ENCODE results near the gene MSL2.
"Not testable (repeated sequence)": the region's sequence is repeated elsewhere in the genome, so short reads cannot be mapped to it uniquely, and the experiment has no call there.

Gene MSL2

GRCh38 chr3:136146981-136147729 is 49.0 kb downstream of the MSL2 start:
- in situ Hi-C loops (cut with MboI; ENCODE audit: low sequenced_read_pairs): no loop called here

- in situ Hi-C loops (cut with MboI; ENCODE audit: low sequenced_read_pairs): not testable (repeated sequence)
These were observed 51.7 kb downstream of the MSL2 start for GRCh38 chr3:136144397-136144796.

GRCh38 chr3:136142592-136142991 is 53.5 kb downstream of the MSL2 start:
- in situ Hi-C loops (cut with MboI; ENCODE audit: low sequenced_read_pairs): no loop called here

GRCh38 chr3:136141891-136142290 is 54.2 kb downstream of the MSL2 start:
- in situ Hi-C loops (cut with MboI; ENCODE audit: low sequenced_read_pairs): no loop called here

DNA sequence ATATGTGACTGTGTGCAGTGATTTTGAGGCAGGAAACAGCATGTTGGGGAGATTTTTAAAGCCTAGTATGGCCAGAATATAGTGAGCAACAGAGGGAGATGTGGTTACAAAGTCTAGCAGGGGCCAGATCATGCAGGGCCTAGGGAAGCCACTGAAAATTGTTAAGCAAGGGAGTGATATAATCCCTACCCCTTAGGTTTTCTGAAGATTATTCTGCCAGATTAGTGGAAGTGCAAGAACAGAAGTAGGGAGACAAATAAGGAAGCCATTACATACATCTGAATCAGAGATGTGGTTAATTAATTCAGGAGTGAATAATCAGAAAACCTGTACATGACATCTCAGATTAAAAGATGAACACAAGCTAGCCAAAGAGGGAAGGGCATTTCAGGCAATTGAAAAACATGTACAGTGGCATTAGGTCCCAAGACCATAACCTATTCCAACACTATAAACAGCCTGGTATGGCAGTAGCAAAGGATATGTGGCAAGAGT is 54.8 kb downstream of the MSL2 start:
- in situ Hi-C loops (cut with MboI; ENCODE audit: low sequenced_read_pairs): no loop called here

DNA sequence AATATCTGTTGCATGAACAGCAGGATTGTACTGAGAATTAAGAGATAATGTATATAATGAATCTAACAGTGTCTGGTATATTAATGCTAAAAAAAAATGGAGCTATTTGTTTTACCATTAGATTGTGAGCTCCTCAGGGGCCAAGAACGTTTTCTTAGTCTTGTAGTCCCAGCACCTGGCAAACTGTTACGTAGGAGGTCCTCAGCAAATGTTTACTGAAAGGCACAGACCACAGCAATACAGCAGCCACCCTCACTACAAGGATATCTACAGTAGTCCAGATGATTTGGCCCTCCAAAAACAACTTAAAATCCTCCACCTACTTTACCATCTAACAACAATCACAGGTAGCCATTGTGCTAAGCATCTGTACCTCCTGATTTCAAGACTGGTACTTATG is 59.7 kb downstream of the MSL2 start:
- in situ Hi-C loops (cut with MboI; ENCODE audit: low sequenced_read_pairs): no loop called here

DNA sequence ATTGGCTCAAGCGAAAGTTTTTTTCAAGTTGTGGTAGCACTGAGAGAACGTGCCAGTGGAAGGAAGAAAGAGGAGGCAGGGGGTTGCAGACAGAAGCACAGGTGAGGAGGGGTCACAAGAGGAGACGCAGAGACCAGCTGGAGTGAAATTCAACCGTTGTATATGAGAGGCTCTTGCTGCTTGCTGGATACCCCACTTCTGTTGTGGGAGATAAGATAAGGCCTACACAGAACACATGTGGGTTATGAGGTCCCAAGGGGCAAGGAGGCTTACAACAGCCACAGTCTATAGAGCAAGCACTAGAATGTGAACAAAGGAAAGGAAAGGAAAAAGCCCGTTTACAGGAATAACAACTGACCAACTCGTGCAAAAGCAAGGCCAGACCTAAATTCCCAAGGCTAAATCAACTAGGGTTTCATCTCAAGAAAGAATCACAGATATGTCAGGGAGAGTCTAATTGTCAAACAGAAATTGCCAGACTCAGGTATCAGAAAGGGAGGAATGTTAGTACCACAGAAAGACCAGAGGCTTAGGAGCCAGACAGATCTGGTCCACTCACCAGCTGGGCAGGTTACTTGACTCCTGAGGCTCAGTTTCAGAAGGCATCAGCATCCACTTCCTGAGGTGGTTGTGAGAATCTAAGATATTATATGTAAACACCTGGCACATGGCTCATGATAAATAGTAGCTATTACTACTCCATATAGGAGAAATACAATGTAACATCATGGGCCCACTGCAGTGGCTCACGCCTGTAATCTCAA is 60.9 kb downstream of the MSL2 start:
- in situ Hi-C loops (cut with MboI; ENCODE audit: low sequenced_read_pairs): no loop called here

- in situ Hi-C loops (cut with MboI; ENCODE audit: low sequenced_read_pairs): no loop called here
These were observed 62.0 kb downstream of the MSL2 start for GRCh38 chr3:136134091-136134490.

GRCh38 chr3:136131647-136132046 is 64.5 kb downstream of the MSL2 start:
- in situ Hi-C loops (cut with MboI; ENCODE audit: low sequenced_read_pairs): not testable (repeated sequence)

DNA sequence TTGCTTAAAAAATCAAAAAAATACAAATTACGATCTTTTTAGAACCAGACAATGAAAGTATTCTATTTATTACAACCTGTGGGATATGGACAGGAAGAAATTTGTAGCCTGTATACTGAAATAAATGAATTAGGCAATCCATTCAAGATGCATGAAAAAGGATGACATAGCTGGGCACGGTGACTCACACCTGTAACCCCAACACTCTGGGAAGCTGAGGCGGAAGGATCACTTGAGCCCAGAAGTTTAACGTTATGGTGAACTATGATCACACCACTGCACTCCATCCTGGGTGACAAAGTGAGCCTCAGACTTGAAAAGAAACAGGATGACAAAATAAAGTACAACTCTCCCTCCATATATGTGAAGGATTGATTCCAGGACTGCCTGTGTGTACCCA is 74.1 kb downstream of the MSL2 start:
- in situ Hi-C loops (cut with MboI; ENCODE audit: low sequenced_read_pairs): no loop called here

DNA sequence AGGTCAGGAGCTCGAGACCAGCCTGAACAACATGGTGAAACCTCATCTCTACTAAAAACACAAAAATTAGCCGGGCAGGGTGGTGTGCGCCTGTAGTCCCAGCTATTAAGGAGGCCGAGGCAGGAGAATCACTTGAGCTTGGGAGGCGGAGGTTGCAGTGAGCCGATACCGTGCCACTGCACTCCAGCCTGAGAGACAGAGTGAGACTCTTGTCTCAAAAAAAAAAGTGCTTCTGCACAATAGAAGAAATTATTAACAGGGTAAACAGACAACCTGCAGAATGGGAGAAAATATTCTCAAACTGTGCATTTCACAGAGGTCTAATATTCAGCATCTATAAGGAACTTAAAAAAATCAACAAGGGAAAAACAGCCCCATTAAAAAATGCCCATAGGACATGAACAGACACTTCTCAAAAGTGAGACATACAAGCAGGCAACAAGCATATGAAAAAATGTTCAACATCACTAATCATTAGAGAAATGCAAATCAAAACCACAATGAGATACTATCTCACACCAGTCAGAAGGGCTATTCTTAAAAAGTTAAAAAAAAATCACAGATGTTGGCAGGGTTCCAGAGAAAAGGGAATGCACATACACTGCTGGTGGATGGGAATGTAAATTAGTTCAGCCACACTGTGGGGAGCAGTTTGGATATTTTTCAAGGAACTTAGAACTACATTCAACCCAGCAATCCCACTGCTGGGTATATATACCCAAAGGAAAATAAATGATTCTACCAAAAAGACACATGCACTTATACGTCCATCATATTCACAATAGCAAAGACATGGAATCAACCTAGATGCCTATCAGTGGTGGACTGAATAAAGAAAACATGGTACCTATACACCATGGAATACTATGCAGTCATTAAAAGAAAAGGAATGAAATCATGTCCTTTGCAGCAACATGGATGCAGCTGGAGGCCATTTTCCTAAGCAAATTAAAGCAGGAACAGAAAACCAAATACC is 75.5 kb downstream of the MSL2 start:
- in situ Hi-C loops (cut with MboI; ENCODE audit: low sequenced_read_pairs): no loop called here

GRCh38 chr3:136119783-136120182 is 76.4 kb downstream of the MSL2 start:
- in situ Hi-C loops (cut with MboI; ENCODE audit: low sequenced_read_pairs): not testable (repeated sequence)

DNA sequence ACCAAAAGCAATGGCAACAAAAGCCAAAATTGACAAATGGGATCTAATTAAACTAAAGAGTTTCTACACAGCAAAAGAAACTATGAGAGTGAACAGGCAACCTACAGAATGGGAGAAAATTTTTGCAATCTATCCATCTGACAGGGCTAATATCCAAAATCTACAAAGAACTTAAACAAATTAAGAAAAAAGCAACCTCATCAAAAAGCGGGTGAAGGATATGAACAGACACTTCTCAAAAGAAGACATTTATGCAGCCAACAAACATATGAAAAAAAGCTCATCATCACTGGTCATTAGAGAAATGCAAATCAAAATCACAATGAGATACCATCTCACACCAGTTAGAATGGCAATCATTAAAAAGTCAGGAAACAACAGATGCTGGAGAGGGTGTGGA is 76.8 kb downstream of the MSL2 start:
- in situ Hi-C loops (cut with MboI; ENCODE audit: low sequenced_read_pairs): not testable (repeated sequence)

GRCh38 chr3:136114421-136114820 is 81.7 kb downstream of the MSL2 start:
- in situ Hi-C loops (cut with MboI; ENCODE audit: low sequenced_read_pairs): no loop called here

GRCh38 chr3:136110481-136110880 is 85.7 kb downstream of the MSL2 start:
- in situ Hi-C loops (cut with MboI; ENCODE audit: low sequenced_read_pairs): no loop called here

DNA sequence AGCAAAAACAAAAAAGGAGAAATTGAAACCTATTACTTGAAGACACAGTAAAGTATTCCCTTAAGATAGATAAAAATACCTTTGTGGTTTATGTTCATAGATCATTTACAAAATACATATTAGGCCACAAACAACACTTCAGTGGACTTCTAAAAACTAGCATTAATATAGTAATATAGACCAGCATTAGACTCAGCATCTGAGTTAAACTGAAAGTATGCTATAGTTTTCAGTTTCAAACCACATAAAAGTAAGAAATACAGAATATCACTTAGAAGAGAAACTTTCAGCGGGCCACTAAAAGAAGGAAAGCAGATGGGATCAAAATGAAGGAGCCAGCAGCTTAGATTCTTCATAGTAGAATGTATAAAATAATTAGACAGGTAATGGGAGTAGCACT is 86.6 kb downstream of the MSL2 start:
- in situ Hi-C loops (cut with MboI; ENCODE audit: low sequenced_read_pairs): no loop called here

DNA sequence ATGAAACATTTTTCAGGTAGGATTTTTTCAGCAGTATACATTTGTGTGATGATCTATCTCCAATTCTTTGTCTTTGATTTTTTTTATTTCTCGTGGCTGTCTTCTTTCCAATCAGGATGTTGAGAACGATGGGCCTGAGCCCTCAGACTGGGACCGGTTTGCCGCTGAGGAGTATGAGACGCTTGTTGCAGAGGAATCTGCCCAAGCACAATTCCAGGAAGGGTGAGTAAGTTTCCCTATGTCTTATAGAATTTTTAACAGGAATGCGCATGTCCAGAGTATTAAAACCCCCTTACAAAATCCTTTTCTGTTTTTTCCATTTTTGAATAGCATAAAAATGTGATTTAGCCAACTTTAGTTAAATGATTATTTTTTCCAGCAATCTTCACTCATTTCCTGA is 90.0 kb downstream of the MSL2 start:
- in situ Hi-C loops (cut with MboI; ENCODE audit: low sequenced_read_pairs): no loop called here

DNA sequence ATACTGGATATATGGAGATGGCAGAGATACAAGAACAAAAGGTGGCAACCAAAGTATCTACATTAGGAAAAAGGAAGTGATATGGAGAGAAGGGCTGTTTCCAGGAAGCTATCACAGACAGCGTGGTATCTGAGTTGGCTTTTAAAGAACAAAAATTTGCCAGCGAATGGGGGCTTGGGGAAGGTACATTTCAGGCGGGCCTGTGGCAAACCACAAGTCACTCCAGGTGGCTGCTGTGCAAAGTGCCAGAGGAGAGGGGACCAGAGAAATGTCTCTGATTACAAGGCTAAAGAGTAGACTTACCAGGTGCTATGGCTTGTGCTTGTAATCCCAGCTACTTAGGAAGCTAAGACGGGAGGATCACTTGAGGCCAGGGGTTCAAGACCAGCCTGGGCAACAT is 91.1 kb downstream of the MSL2 start:
- in situ Hi-C loops (cut with MboI; ENCODE audit: low sequenced_read_pairs): no loop called here

Data from HL-60/S4 (cell line).